Measurements from ENCODE around the gene VWCE.
"Not testable (repeated sequence)": the region's sequence is repeated elsewhere in the genome, so short reads cannot be mapped to it uniquely, and the experiment has no call there.

VWCE gene

DNA sequence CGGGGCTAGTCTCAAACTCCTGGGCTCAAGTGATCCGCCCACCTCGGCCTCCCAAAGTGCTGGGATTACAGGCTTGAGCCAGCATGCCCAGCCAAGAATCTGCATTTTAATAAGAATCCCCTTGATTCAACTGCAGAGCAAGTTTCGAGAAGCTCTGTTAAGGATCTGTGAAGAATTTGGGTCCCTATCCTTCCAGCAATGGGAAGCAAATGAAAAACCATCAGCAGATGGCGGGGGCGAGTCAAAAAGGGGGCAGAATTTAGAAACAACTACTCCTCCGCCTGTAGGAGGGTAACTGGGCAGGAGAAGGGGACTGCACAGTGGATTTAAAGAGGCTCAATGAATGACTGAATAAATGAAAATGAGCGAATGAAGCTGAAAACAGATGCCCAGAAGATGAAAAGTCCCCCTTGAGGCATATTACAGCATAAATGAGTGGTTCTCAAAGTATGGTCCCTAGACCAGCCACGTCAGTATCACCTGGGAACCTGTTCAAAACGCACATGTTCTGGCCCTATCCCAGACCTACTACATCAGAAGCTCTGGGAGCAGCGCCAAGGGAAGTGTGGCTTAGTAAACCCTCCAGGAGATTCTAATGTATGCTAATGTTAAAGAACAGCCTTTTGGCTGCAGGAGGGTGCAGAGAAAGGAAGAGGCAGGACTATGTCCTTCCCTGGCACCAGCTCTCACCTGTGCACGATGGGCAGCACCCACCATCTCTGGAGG, 15.0 kb downstream of the VWCE start:
- DNase-seq = no peak

DNA sequence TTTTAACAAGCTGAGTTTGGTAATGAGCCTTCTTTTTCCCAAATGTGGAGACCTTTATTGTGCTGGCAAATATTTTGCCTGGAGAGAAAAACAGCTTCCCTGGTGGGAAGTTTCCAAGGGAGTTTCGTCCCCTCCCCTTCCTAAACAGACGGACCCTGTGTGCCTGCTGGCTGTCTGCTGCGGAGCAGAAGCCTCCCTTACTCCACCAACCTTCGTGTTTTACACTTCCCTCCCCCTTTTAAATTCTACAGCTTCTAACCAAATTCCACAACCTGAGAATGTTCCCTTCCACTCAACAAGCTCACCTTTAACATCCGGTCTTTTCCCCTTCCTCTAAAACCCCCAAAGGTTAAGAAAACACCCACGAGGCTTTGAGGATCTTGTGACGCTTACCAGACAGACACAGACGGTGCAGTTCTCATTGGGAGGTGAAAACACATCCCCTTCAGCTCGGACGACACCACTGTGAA, 17.1 kb downstream of the VWCE start:
- DNase-seq = no peak

- DNase-seq = no peak
These were observed 17.7 kb downstream of the VWCE start for GRCh38 chr11:61277186-61278000.

- no peak for DNase-seq
These were observed 19.9 kb downstream of the VWCE start for GRCh38 chr11:61275191-61275590.

- no peak for DNase-seq
These were observed 21.0 kb downstream of the VWCE start for GRCh38 chr11:61274084-61274483.

GRCh38 chr11:61273178-61274078, 21.7 kb downstream of the VWCE start:
- DNase-seq = no peak

DNA sequence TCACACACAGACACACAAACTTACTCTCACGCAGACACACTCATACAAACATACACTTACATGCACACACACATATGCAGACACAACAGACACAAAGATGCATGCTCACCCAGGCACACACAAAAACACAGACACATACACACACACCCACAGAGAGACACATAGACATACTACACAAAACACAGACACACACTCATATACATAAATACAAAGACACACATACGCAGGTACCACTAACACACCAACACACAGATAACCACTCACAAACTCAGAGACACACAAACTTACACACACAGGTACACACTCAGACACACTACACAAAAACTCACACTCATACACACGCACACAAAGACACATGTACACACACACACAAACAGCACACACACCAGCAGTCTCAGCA, 22.4 kb downstream of the VWCE start:
- no peak for DNase-seq

GRCh38 chr11:61270354-61271076, 24.6 kb downstream of the VWCE start:
- no peak for DNase-seq

GRCh38 chr11:61268588-61269250, 26.4 kb downstream of the VWCE start:
- no peak for DNase-seq

DNA sequence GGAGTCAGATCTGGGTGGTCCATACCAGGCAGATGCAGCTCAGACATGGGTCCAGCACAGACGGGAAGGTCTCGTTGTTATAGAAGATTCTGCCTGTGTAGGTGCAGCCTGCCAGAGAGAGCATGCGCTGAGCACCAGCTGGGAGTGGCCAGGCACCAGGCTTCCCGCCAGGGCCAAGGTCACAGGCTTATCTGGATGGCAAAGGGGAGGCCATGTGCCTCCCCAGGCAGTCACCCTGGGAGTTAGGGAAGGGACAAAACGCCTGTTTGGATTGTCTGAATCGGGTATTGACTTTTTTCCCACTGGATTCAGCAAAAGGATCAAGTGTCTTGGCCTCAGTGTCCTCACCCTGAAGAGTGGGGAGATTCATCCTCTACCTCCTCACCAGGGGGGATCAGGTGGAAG, 27.7 kb downstream of the VWCE start:
- no peak for DNase-seq

- DNase-seq = no peak
These were observed 28.5 kb downstream of the VWCE start for GRCh38 chr11:61266602-61267001.

DNA sequence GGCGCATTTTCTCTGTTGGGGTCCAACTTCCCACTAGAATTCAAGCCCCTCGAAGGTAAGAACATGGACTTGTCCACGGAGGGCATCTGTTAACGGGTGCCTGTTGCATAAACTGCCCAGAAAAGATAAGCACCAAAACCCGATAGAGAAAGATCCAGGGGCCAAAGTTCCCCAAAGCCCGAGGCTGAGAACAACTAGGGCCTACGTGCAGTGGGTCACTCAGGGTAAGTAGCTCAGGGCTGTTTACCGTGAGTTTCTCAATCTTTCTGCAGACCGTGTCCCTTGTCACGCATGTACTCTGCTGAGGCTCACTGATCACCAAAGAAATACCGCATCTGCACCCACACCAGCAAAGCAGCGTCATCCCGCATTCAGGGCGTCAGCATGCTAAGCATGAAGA, 29.8 kb downstream of the VWCE start:
- no peak for DNase-seq

GRCh38 chr11:61264795-61265194, 30.3 kb downstream of the VWCE start:
- DNase-seq = no peak

- DNase-seq = no peak
These were observed 30.7 kb downstream of the VWCE start for GRCh38 chr11:61264371-61264770.

DNA sequence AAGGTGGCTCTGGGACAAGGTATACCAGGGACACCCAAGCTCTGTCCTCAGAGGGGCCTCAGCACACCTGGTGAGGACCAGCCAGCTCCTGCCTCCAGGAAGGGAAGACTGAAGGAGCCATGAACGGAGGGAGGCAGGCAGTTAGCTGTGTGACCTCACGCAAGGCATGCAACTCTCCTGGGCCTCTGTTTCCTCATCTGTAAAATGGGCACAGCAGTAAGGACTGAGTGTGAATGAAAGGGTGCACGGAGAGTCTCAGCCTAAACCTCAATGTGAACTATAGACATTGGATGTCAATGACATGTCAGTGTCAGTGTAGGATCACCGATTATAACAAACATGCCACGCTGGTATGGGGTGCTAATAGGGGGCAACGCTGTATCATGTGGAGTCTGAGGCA, 35.8 kb downstream of the VWCE start:
- no peak for DNase-seq

DNA sequence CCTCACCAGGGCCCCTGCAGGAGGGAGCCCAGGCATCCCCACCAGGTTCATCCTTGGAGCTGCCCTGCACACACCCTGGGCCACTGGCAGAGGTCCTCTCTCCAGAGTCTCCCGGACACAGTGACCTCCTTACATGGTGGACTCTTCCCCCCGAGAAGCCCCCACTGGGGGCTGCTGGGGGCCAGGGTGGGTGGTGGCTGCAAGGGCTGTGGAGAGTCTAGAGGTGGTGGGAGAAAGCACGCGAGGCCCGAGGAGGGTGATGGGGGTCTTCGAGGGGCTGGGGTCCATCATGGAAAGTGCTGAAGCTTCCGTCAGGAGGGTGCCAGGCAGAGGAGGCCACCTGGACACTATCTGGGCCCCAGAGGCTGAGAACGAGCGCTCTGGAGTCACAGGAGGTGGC, 36.6 kb downstream of the VWCE start:
- DNase-seq = no peak

DNA sequence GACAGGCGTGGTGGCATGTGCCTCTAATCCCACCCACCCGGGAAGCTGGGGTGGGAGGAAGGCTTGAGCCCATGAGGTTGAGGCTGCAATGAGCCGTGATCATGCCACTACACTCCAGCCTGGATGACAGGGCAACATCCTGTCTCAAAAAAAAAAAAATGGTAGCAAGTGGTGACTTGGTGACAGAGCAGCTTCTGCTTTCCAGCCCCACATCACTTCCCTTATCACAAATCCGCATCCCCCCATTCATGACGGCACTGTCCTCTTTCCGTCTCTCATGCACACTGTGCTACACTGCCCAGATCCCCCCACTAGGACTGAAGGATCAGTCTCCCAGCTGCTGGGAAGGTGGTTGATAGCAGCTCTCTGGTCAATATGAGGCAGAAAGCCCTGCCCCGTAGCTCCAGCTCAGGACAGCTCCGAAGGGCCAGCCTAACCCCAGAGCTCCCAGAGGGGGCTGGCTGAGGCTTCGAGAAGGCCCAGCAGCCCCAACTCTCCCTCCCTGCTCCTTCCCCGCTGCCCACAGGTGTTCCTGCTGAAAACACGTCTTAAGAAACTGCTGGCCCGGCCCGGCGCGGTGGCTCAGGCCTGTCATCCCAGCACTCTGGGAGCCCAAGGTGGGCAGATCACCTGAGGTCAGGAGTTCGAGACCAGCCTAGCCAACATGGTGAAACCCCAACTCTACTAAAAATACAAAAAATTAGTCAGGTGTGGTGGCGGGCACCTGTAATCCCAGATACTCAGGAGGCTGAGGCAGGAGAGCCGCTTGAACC, 38.2 kb downstream of the VWCE start:
- DNase-seq = no peak

DNA sequence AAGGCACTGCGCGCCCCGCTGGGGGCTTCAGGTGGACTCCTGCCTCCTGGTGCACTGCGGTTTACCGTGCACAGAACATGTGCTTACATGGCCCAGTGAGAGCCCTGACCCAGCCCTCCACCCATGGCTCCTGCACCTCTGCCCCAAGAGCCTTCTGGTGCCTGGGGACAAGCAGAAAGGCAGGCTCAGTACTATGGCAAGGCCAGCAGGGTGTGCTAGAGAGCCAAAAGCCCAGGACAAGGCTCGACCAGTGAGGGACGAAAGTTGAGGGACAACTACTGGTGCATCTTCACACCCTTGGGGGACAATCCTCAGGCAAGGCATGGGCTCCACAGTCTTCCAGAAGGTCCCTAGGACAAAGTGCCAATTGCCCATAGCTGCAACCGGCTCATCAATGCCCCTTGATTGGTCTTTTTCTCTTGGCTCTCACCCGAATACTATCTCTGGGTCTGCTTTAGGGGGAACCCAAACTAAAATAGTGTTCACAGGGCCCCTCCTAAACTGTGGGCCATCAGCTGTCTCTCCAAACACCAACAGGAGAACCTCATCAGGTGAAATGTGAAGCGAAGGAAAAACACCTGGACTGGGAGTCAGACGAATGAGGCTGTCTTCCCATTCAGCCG, 40.6 kb downstream of the VWCE start:
- DNase-seq = peak; percentile 48

DNA sequence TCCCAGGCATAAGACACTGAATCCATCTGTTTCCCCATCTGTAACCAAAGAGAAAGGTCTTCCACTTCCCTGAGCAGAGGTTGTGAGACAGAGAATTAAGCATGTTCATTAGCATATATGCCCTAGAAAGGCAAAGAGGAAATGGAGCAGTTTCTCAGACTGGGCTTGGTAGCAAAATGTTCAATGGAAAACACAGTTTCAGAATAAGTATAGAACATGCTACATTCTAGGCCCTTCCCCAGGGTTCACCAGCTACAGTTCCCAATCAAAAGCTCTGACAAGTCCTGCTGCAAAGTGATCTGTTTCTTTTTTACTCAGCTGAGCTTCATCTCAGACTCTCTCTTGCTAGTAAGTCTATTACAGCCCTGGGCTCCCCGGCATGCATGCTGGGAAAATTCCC, 42.8 kb downstream of the VWCE start:
- not testable (repeated sequence) for DNase-seq

Data from NCI-H748 treated with DMSO at 0.1 percent for 48 hours (cell line).